GM12874 (cell line): ENCODE results near the gene PSG3.

Experiments
- TF ChIP-seq, protein P1 (sequence below): IDR thresholded peaks from 2 replicates; pipeline ENCODE4 v1.5.1; 2011; ENCODE audit warnings: low read depth, mild to moderate bottlenecking, control low read depth, low read length, moderate library complexity; ENCODE audit not compliant: insufficient read depth

PSG3 gene

DNA sequence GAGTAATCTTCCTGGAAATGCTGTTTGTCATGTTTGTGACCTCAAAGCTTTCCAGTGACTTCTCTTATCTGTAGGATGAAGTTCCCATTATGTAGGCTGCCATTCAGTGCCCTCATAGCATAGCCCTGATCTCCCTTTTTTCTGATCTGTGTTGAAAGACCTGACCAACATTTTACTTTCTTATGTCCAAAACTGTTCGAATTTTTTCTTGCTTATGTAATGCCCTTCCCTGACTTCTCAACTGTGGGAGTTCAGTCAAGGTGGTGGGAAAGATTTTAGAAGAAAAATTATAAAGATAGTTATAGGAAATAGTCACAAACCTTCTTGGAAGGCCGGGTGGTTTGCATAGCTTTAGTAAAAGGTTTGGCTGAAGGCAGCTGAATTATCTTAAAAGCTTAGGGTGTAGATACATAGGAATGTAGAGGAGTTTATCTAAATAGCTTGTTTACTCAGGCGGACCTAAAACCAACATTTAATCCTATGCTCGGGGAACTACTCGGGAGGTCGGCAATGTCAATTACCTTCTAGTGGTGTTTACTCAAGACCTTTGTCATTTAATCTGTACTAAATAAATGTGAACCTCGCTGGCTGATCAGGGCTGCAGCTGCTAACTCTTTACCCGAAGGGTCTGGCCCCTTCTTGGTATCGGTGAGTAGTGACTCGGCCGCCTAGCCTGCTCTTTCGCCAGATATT, 44.3 kb downstream of the PSG3 start:
- TF ChIP-seq, protein P1, sequence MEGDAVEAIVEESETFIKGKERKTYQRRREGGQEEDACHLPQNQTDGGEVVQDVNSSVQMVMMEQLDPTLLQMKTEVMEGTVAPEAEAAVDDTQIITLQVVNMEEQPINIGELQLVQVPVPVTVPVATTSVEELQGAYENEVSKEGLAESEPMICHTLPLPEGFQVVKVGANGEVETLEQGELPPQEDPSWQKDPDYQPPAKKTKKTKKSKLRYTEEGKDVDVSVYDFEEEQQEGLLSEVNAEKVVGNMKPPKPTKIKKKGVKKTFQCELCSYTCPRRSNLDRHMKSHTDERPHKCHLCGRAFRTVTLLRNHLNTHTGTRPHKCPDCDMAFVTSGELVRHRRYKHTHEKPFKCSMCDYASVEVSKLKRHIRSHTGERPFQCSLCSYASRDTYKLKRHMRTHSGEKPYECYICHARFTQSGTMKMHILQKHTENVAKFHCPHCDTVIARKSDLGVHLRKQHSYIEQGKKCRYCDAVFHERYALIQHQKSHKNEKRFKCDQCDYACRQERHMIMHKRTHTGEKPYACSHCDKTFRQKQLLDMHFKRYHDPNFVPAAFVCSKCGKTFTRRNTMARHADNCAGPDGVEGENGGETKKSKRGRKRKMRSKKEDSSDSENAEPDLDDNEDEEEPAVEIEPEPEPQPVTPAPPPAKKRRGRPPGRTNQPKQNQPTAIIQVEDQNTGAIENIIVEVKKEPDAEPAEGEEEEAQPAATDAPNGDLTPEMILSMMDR: no peak

DNA sequence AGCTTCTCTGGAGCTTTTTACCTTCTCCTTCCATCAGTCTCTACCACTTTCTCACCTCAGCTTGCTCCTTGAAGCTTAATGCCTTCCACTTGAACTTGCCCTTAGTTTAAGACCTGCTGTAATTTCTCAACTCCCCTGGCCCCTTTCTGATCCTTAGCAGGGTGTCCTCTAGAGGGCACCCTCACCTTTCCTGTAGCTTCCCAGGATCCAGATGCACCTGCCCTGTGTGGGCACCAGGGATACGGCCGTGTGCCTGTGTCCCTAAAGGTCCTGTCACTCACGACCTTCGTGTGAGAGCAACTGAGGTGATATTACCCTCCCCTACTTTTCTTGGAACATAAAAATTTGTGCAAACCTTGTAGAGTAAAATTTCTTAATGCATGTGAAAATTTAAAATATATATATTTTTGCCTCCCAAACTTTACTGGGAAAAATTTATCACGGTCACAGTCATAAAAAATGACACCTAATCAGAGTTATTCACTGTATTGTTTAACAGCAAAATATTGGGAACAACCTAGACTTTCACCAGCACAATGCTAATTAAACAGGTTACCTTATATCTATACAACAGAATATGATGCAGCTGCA, 46.4 kb downstream of the PSG3 start:
- TF ChIP-seq, protein P1: peak; percentile 45

DNA sequence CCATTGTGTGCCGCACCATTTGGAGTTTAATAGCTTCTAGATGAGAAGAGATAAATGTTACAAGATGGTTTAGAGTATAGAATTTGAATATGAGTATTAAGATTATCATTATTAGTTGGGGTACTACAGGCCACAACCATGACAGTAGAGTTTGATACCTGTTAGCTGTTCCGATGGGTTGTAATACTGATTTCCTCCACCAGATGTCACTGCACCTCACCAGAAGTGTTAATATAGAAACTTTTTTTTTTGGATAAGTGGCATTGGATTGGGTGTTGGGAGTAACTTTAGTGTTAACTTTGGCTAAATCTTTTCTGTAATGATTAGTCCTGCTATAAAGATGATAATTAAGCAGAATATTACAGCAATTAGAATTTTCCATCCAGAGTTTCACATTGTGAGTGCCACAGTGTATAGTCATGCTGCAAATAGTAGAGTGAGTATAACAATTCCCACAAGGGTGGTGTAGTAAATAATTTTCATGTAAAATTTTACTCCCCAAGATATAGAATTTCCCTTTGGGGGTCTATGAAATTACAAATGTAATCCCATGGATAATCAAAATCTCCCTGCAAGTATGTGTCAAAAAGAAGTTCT, 56.3 kb downstream of the PSG3 start:
- TF ChIP-seq, protein P1: peak; percentile 46; the same call in 1 of the 2 replicates
